Measurements from ENCODE around the gene RBPJ. TPM values are rescaled to one million over a fixed set of nuclear protein-coding genes. Genes with fewer than 3 reads are reported as not detected.

Gene RBPJ
- polyA plus RNA-seq, result 42.2 and 51.3 TPM in 2 replicates

GRCh38 chr4:26320538-26321372 is at the start of gene RBPJ:
RBPJ (plus strand) TSS chr4:26321014; CDS start chr4:26321029, 15 bp downstream.

Other genes with a start within 250 kb of the RBPJ start
- gene CCKAR, start 169.5 kb downstream of the RBPJ start, polyA plus RNA-seq, result not detected in 2 replicates